PFSK-1 (cell line): ENCODE data around the gene ANKS4B.

Source experiments
- POLR2AphosphoS5 ChIP-seq: IDR thresholded peaks from 2 replicates; pipeline ENCODE4 v1.6.1; 2012; ENCODE audit warnings: low read depth, mild to moderate bottlenecking, control low read depth, low read length, moderate library complexity
- SIN3A ChIP-seq: IDR thresholded peaks from 2 replicates; pipeline ENCODE4 v1.6.1; 2012; ENCODE audit warnings: mild to moderate bottlenecking, low read length, moderate library complexity, borderline replicate concordance; ENCODE audit not compliant: insufficient read depth
- TF ChIP-seq, protein P1 (sequence below), 2 experiments: IDR thresholded peaks; 2 replicates each; pipeline versions ENCODE4 v1.6.1 to v1.8.0; 2011 to 2012; ENCODE audit warnings: low read depth in 2 of 2, low read length in 2 of 2, control low read depth in 1 of 2, inconsistent platforms in 1 of 2, mild to moderate bottlenecking in 1 of 2, moderate library complexity in 1 of 2; ENCODE audit not compliant: insufficient read depth in 1 of 2

DNA sequence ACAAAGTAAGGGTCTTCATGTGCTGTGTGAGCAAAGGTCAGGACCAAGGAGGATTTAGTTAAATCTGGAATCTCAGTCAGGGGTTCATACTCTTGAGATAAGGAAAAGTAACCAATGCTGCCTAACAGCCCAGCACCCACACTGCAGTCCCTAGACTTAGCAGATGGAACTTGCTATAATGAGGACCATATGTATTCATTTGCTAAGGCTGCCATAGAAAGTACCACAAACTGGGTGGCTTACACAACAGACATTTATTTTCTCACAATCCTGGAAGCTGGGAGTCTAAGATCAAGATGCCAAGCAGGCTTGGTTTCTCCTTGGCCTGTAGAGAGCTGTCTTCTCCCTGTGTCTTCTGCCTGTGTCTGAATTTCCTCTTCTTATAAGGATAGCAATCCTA, 42.9 kb upstream of the ANKS4B start:
- TF ChIP-seq, protein P1, sequence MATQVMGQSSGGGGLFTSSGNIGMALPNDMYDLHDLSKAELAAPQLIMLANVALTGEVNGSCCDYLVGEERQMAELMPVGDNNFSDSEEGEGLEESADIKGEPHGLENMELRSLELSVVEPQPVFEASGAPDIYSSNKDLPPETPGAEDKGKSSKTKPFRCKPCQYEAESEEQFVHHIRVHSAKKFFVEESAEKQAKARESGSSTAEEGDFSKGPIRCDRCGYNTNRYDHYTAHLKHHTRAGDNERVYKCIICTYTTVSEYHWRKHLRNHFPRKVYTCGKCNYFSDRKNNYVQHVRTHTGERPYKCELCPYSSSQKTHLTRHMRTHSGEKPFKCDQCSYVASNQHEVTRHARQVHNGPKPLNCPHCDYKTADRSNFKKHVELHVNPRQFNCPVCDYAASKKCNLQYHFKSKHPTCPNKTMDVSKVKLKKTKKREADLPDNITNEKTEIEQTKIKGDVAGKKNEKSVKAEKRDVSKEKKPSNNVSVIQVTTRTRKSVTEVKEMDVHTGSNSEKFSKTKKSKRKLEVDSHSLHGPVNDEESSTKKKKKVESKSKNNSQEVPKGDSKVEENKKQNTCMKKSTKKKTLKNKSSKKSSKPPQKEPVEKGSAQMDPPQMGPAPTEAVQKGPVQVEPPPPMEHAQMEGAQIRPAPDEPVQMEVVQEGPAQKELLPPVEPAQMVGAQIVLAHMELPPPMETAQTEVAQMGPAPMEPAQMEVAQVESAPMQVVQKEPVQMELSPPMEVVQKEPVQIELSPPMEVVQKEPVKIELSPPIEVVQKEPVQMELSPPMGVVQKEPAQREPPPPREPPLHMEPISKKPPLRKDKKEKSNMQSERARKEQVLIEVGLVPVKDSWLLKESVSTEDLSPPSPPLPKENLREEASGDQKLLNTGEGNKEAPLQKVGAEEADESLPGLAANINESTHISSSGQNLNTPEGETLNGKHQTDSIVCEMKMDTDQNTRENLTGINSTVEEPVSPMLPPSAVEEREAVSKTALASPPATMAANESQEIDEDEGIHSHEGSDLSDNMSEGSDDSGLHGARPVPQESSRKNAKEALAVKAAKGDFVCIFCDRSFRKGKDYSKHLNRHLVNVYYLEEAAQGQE (IDR thresholded peaks at IDR 0.05; ENCODE audit: insufficient read depth in 1 of 2, low read depth in 2 of 2, low read length in 2 of 2) = no peak
- no peak for TF ChIP-seq POLR2AphosphoS5
- TF ChIP-seq SIN3A = no peak
